Stimulated activated naive CD8-positive, alpha-beta T cell treated with anti-CD3 and anti-CD28 coated beads, Interleukin-15, amount 100 ng/mL, for 72 hours (primary cell): ENCODE data around the gene DNAJC6.
A peak's percentile ranks its signal among the peaks of the same experiment; 100 is the strongest.
"Not testable (repeated sequence)": the region's sequence is repeated elsewhere in the genome, so short reads cannot be mapped to it uniquely, and the experiment has no call there.

Experiments
- ATAC-seq: fragments of 150-1000 bp; cut with Tn5 transposase; 2 replicates; pipeline ENCODE4 v1.10.0; 2021; ENCODE audit warnings: mild to moderate bottlenecking, moderate library complexity
- DNase-seq, 2 donors: peaks; one replicate each; pipeline ENCODE4 v3.0.0; 2021 to 2022
- H3K27ac Mint-ChIP-seq, 2 donors: one replicate each; pipeline ENCODE4 v1.8.0; 2022; ENCODE audit warnings: mild to moderate bottlenecking in 2 of 2, mixed read lengths in 2 of 2, moderate library complexity in 2 of 2
- H3K27me3 Mint-ChIP-seq: one replicate; pipeline ENCODE4 v1.8.0; 2022; ENCODE audit warnings: mixed read lengths
- H3K4me1 Mint-ChIP-seq: one replicate; pipeline ENCODE4 v1.8.0; 2022; ENCODE audit warnings: mild to moderate bottlenecking, mixed read lengths
- H3K4me3 Mint-ChIP-seq, 2 donors: one replicate each; pipeline ENCODE4 v1.8.0; 2022; ENCODE audit warnings: mild to moderate bottlenecking in 2 of 2, mixed read lengths in 2 of 2, moderate library complexity in 1 of 2
- H3K9me3 Mint-ChIP-seq, 2 donors: one replicate each; pipeline ENCODE4 v1.8.0; 2022; ENCODE audit warnings: mixed read lengths in 2 of 2

Gene DNAJC6

DNA sequence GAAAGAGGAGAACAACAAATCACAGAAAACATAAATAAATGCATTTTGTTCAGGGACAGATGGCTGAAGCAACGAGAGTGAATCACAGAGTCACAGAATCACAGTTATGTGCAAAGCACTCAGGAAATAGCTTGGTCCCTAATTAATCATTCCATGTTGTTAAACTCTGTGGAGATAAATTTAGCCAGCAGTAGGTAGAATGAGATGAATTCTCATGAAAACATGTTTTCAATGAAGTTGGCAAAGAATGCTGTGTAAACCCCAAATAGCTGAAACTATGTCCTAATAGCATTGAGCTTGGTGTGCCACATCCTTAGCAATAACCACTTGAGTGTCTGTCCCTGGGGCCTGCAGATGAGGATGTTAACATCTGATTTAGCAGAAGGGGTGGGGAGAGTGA lies 131.6 kb downstream of the DNAJC6 start:
- no peaks in the 10 kb centered on the region for H3K9me3 Mint-ChIP-seq
- H3K4me3 Mint-ChIP-seq: no peak overlapping the region
- no peak for ATAC-seq
- no peaks in the 10 kb centered on the region for H3K4me1 Mint-ChIP-seq
- no peak for DNase-seq
- no peak overlapping the region for H3K27ac Mint-ChIP-seq
- H3K27me3 Mint-ChIP-seq: no peaks in the 10 kb centered on the region

DNA sequence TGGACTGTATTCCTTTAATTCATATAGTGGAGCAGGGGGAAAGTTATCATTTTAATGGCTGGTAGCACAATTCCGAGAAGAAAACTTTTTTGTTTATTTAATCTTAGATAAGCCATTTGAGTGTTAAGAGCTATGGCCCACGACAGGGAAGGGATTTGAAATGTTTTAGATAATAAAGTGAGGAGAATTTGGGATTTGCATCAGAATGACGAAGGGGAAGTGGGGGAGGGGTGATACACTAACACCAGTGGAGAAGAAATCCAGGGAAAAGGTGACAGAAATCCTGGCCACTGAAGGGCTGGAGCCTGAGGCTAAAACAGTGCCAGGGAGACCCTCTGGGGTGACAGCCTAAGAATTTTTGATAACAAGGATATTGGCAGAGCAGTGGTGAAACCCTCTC lies 132.1 kb downstream of the DNAJC6 start:
- no peak for ATAC-seq
- H3K4me3 Mint-ChIP-seq: no peak overlapping the region
- no peaks in the 10 kb centered on the region for H3K4me1 Mint-ChIP-seq

DNA sequence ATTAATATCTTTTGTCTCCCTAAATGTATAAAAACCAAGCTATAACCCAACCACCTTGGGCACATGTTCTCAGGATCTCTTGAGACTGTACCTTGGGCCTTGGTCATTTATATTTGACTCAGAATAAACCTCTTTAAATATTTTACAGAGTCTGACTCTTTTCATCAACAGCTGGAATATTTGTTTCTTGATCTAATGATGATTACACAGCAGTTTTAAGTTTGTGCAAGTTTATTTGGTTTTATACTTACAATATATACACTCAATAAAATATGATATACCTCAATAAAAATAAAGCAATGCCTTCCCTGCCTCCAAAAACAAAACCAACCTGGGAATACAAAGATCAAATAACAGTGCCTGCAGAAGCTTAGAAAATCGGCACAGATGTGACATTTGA lies 133.1 kb downstream of the DNAJC6 start:
- no peak overlapping the region for H3K4me3 Mint-ChIP-seq
- no peak overlapping the region for H3K27ac Mint-ChIP-seq
- ATAC-seq (no peak), DNase-seq (no peak)
- H3K27me3 Mint-ChIP-seq: no peaks in the 10 kb centered on the region
- no peaks in the 10 kb centered on the region for H3K4me1 Mint-ChIP-seq
- H3K9me3 Mint-ChIP-seq: no peaks in the 10 kb centered on the region

More for the DNA sequence above, 132.1 kb downstream of the DNAJC6 start:
- Mint-ChIP-seq H3K27ac (no peak overlapping the region), H3K9me3 (no peaks in the 10 kb centered on the region), H3K27me3 (no peaks in the 10 kb centered on the region)
- DNase-seq: no peak

DNA sequence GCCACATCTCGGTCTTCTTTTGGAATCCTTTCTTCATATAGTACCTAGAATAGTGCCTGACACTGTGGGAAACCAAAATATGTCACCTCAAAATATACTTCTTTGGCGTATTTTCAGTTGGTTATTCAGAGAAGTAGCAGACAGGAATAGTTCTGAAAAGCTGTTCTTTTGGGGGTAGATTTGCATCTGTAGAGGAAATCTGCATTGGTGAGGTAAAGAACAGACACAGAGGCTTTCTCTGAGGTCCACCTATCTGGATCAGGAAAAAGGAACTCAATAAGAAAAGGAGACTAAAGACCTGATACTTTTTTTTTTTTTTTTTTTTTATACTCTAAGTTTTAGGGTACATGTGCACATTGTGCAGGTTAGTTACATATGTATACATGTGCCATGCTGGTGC lies 134.3 kb downstream of the DNAJC6 start:
- no peak for ATAC-seq
- Mint-ChIP-seq H3K4me1 (no peaks in the 10 kb centered on the region), H3K9me3 (no peaks in the 10 kb centered on the region), H3K27me3 (no peaks in the 10 kb centered on the region), H3K4me3 (no peak overlapping the region), H3K27ac (no peak overlapping the region)
- no peak for DNase-seq

GRCh38 chr1:65444128-65444640 lies 134.8 kb downstream of the DNAJC6 start:
- ATAC-seq: no peak
- H3K27me3 Mint-ChIP-seq: no peaks in the 10 kb centered on the region
- peak overlapping the region in 1 of 2 donors; percentile 80 for H3K27ac Mint-ChIP-seq
- H3K9me3 Mint-ChIP-seq: no peaks in the 10 kb centered on the region
- H3K4me3 Mint-ChIP-seq: no peak overlapping the region
- H3K4me1 Mint-ChIP-seq: no peaks in the 10 kb centered on the region
- no peak for DNase-seq

DNA sequence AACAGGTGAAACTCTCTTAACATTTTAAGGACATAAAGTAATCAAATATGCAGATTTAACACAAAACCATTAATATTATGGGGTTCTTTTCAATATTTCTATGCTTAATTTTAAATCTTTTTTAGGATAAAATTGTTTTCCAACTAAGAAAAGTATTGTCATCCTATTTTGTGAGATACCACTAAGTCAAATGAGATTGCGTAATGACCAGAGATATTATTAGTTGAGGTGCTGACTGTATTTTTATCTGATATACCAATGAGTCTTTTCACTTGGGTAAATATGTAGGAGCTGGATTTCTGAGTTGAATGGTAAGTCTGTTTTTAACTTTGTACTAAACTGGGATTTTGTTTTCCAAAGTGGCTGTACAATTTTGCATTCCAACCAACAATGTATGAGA lies 136.5 kb downstream of the DNAJC6 start:
- Mint-ChIP-seq H3K27ac (no peak overlapping the region), H3K27me3 (no peaks in the 10 kb centered on the region), H3K4me1 (no peaks in the 10 kb centered on the region), H3K9me3 (no peaks in the 10 kb centered on the region), H3K4me3 (no peak overlapping the region)
- DNase-seq (no peak), ATAC-seq (no peak)

DNA sequence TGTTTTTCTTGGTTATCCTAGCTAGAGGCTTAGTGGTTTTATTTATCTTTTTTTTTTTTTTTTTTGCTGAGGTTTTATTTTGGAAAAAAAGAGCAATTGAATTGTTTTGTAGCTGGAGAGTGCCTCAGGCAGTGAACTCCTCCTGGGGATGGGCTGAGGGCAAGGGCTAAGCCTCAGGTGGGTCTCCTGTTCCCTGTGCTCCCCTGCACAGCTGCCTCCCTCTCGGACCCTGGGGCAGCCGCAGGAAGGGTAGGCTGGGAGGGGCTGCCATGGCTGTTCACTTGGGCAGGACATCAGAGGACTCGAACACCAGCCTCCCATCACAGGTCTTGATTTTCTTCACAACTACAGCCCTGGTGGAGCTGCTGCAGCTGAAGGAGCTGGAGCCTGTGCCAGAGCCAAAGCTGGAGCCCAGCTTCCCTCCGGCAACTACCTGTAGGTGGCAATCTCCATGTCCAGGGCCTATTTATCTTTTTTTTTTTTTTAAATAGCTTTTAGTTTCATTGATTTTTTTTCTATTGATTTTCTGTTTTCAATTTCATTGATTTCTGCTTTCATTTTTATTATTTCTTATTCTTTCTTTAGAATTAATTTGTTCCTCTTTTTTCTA lies 140.0 kb downstream of the DNAJC6 start:
- Mint-ChIP-seq H3K4me1 (no peaks in the 10 kb centered on the region), H3K9me3 (no peaks in the 10 kb centered on the region), H3K27ac (no peak overlapping the region), H3K27me3 (no peaks in the 10 kb centered on the region), H3K4me3 (no peak overlapping the region)
- DNase-seq: no peak
- ATAC-seq: no peak

GRCh38 chr1:65455678-65456077 lies 146.3 kb downstream of the DNAJC6 start:
- H3K4me1 Mint-ChIP-seq: peaks cover 21% of the 10 kb centered on the region
- H3K27me3 Mint-ChIP-seq, H3K4me3 Mint-ChIP-seq, ATAC-seq, H3K27ac Mint-ChIP-seq, DNase-seq: not testable (repeated sequence)
- H3K9me3 Mint-ChIP-seq: peaks cover 12 to 15% of the 10 kb centered on the region in 2 donors

DNA sequence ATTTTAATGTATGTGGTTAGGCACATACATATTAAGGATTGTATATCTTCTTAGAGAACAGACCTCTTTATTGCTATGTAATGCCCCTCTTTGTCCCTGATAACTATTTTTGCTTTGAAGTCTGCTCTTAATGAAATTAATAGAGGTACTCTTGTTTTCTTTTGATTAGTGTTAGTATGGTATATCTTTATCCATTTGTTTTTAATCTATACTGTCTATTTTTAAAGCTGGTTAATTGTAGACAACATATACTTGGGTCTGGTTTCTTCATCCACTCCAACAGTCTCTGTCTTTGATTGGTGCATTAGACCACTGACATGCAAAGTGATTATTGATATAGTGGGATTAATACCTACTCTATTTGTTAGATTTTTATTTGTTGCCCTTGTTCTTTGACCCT lies 147.1 kb downstream of the DNAJC6 start:
- Mint-ChIP-seq H3K27ac (no peak overlapping the region), H3K4me3 (no peak overlapping the region), H3K9me3 (peaks cover 12 to 15% of the 10 kb centered on the region in 2 donors), H3K27me3 (no peaks in the 10 kb centered on the region), H3K4me1 (peaks cover 21% of the 10 kb centered on the region)
- DNase-seq: no peak
- ATAC-seq: no peak

- ATAC-seq: no peak
- H3K9me3 Mint-ChIP-seq: peaks cover 12 to 15% of the 10 kb centered on the region in 2 donors
- no peak overlapping the region for H3K4me3 Mint-ChIP-seq
- no peak for DNase-seq
- H3K27ac Mint-ChIP-seq: peak overlapping the region in 1 of 2 donors; percentile 73
- H3K4me1 Mint-ChIP-seq: peaks cover 21% of the 10 kb centered on the region
- no peaks in the 10 kb centered on the region for H3K27me3 Mint-ChIP-seq
These were observed 148.5 kb downstream of the DNAJC6 start for GRCh38 chr1:65457868-65458267.

GRCh38 chr1:65458730-65459396 lies 149.5 kb downstream of the DNAJC6 start:
- Mint-ChIP-seq H3K27me3 (no peaks in the 10 kb centered on the region), H3K27ac (peak overlapping the region in 1 of 2 donors; percentile 54), H3K4me3 (no peak overlapping the region), H3K4me1 (peaks cover 21% of the 10 kb centered on the region), H3K9me3 (peaks cover 12 to 15% of the 10 kb centered on the region in 2 donors)
- ATAC-seq (no peak), DNase-seq (no peak)

DNA sequence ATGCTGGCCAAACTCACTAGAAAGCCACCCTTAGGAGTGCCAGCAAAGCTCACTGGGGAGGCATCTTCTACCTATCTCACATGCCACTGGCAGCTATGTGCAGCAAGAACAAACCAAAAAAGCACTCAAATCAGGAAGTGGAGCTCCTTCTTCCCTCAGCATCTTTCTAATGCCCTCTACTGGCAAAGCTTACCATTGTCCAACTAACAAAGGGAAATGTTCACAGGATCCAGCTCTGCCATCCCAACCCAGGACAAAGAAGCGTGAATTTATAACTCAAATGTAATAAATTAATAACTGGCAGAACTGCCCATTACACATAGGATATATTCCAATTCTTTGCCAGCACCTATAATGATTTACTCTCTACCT lies 150.0 kb downstream of the DNAJC6 start:
- DNase-seq: no peak
- Mint-ChIP-seq H3K9me3 (peaks cover 12 to 15% of the 10 kb centered on the region in 2 donors), H3K4me3 (no peak overlapping the region), H3K27ac (no peak overlapping the region), H3K4me1 (peaks cover 21% of the 10 kb centered on the region), H3K27me3 (no peaks in the 10 kb centered on the region)
- peak; percentile 18 for ATAC-seq
